ENCODE measurements around the gene PCF11. TPM values are rescaled to one million over a fixed set of nuclear protein-coding genes. Genes with fewer than 3 reads are reported as not detected.

The PCF11 gene
- total RNA-seq, 4 donors from 2014 or later = 80.7 to 191 (median 122) TPM

DNA sequence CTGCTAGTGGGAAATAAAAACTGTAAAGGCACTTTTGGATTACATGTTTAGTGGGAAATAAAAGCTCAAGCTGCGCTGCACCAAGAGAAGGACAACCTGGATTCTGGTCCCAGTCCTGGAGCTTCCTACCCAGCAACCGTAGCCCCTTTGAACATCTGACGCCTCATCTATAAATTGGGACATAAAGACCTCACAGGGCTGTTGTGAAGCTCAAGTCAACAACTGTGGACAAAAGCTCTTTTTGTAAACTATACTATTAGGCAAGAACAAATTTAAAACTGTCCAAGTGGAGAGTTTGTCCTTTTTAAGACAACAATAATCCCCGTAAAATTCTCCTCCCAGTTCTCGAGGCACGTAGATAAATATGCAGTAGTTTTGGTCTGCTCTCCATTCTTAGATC, 17.6 kb upstream of the PCF11 start:
- Histone ChIP-seq H3K27ac (no peak overlapping the region), H3K4me1 (no peaks in the 10 kb centered on the region), H3K36me3 (no peaks in the 10 kb centered on the region), H3K4me3 (no peak overlapping the region), H3K9me3 (no peaks in the 10 kb centered on the region), H3K27me3 (no peaks in the 10 kb centered on the region)
- TF ChIP-seq, protein P1, sequence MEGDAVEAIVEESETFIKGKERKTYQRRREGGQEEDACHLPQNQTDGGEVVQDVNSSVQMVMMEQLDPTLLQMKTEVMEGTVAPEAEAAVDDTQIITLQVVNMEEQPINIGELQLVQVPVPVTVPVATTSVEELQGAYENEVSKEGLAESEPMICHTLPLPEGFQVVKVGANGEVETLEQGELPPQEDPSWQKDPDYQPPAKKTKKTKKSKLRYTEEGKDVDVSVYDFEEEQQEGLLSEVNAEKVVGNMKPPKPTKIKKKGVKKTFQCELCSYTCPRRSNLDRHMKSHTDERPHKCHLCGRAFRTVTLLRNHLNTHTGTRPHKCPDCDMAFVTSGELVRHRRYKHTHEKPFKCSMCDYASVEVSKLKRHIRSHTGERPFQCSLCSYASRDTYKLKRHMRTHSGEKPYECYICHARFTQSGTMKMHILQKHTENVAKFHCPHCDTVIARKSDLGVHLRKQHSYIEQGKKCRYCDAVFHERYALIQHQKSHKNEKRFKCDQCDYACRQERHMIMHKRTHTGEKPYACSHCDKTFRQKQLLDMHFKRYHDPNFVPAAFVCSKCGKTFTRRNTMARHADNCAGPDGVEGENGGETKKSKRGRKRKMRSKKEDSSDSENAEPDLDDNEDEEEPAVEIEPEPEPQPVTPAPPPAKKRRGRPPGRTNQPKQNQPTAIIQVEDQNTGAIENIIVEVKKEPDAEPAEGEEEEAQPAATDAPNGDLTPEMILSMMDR (IDR thresholded peaks at IDR 0.05) = no peak
- no peak for TF ChIP-seq POLR2A (IDR thresholded peaks at IDR 0.05)
- intact Hi-C loops (cut with DNase I; ENCODE audit: low total_unique reads) = no loop called here
- no peak for DNase-seq

DNA sequence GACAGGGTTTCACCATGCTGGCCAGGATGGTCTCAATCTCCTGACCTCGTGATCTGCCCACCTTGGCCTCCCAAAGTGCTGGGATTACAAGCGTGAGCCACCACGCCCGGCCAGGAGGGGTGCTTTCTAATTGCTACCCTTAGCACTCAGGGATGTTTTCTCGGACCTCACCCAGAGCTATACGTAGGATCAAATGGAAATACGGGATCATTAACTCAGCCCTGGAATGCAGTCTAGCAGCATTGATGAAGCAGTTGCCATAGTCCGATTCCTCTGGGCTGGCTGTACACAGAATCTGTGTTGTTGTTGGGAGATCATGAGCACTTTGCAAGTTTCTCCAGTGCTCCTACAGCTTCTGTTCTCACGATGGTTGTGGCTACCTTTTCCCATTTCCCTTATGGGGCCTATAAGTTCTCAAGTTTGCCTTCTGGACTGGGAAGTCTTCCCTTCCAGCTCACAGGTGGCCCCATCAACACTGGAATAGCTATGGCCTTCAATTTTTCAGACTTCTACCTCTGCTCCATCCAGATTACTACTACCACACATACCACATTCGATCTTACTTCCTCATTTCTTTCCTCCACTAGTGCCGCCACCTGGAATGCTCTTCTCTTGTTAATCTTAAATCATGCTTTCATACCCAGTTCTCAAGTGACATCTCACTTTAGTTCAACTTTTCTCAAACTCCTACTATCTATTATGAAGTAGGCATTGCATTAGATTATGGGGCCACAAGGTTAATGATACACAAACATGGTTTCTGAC, 16.1 kb upstream of the PCF11 start:
- Histone ChIP-seq H3K36me3 (no peaks in the 10 kb centered on the region), H3K4me3 (no peak overlapping the region), H3K4me1 (no peaks in the 10 kb centered on the region), H3K9me3 (no peaks in the 10 kb centered on the region), H3K27me3 (no peaks in the 10 kb centered on the region), H3K27ac (no peak overlapping the region)
- no peak for TF ChIP-seq POLR2A (IDR thresholded peaks at IDR 0.05)
- TF ChIP-seq, protein P1 (IDR thresholded peaks at IDR 0.05) = no peak
- no peak for DNase-seq
- intact Hi-C loops (cut with DNase I; ENCODE audit: low total_unique reads) = no loop called here

DNA sequence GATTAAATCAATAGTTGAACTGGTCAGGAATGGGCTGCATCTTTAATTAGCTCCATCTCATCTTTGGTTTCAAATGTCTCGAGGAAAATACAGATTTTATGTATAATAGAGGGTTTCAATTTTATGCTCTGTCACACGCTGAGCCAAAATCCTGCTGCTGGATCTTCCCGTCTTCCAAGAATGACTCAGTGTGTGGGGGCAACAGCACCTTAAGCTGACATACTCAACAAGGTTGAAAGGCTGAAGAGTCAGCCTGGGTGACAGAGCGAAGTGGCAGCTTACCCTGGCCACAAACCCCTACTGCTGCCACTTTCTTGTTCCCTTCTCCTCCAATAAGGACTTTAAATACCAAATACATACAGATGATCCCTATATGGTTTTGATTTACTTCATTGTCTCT, 9.0 kb upstream of the PCF11 start:
- TF ChIP-seq, protein P1 (IDR thresholded peaks at IDR 0.05) = no peak
- TF ChIP-seq POLR2A (IDR thresholded peaks at IDR 0.05) = no peak
- Histone ChIP-seq H3K27me3 (no peaks in the 10 kb centered on the region), H3K36me3 (no peaks in the 10 kb centered on the region), H3K4me1 (no peaks in the 10 kb centered on the region), H3K4me3 (no peak overlapping the region), H3K9me3 (no peaks in the 10 kb centered on the region), H3K27ac (peak overlapping the region; percentile 57 to 64)
- intact Hi-C loops (cut with DNase I; ENCODE audit: low total_unique reads) = no loop called here
- peak; percentile 40 to 67 for DNase-seq

DNA sequence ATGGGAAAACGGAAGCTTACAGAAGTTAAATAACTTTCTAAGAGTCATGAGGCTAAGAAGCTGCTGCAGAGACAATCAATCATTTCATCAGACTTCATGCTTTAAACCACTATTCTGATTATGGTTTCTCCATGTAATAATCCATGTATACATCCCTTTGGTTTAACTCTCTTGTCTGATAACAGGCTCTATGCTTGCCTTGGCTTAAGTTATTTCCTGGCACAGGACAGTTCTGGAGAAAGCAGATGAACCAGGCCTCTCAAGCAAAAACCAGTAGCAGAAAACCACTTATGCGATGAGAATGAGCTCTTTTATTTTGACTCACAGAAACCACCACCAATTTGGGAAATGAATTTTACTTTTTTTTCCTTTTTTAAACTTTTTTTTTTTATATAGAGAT, 6.5 kb upstream of the PCF11 start:
- TF ChIP-seq POLR2A (IDR thresholded peaks at IDR 0.05) = no peak
- TF ChIP-seq, protein P1 (IDR thresholded peaks at IDR 0.05) = no peak
- no peaks in the 10 kb centered on the region for H3K9me3 ChIP-seq
- H3K36me3 ChIP-seq = no peaks in the 10 kb centered on the region
- H3K27me3 ChIP-seq = no peaks in the 10 kb centered on the region
- H3K4me1 ChIP-seq = no peaks in the 10 kb centered on the region
- H3K27ac ChIP-seq = no peak overlapping the region
- no peak overlapping the region for H3K4me3 ChIP-seq
- intact Hi-C loops (cut with DNase I; ENCODE audit: low total_unique reads) = no loop called here
- DNase-seq = no peak

DNA sequence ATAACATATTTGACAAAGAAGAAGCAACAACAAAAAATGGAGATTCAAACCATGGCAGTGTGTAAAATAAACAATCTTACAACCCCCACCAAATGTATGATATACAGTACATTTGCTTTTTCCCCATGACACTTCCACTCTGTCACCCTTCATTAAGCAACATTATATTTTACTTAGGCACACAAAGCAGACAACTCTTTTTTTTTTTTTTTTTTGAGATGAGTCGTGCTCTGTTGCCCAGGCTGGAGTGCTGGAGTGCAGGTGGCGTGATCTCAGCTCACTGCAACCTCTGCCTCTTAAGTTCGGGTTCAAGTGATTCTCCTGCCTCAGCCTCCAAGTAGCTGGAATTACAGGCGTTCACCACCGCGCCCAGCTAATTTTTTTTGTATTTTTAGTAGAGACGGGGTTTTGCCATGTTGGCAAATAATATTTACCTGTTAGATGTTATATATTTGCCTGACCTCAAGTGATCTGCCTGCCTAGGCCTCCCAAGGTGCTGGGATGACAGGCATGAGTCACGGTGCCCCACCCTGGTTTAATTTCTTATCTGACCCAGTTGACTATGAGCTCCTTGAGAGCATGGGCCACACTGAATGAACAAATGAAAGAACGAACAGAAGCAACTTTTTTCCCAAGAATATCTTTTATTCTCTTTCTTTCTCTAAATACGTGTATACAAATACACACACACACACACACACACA, 5.5 kb upstream of the PCF11 start:
- Histone ChIP-seq H3K4me3 (no peak overlapping the region), H3K9me3 (no peaks in the 10 kb centered on the region), H3K27me3 (no peaks in the 10 kb centered on the region), H3K4me1 (no peaks in the 10 kb centered on the region), H3K27ac (no peak overlapping the region), H3K36me3 (no peaks in the 10 kb centered on the region)
- TF ChIP-seq POLR2A (IDR thresholded peaks at IDR 0.05) = no peak
- TF ChIP-seq, protein P1 (IDR thresholded peaks at IDR 0.05) = no peak
- no peak for DNase-seq
- intact Hi-C loops (cut with DNase I; ENCODE audit: low total_unique reads) = no loop called here

Measured in uterus (tissue), 4 donors.